ENCODE results near the gene ATXN10. TPM values are rescaled to one million over a fixed set of nuclear protein-coding genes. Genes with fewer than 3 reads are reported as not detected.
"Not testable (repeated sequence)": the region's sequence is repeated elsewhere in the genome, so short reads cannot be mapped to it uniquely, and the experiment has no call there.

The ATXN10 gene
- total RNA-seq, 1 donor from 2014 or later, result 59.6 TPM

DNA sequence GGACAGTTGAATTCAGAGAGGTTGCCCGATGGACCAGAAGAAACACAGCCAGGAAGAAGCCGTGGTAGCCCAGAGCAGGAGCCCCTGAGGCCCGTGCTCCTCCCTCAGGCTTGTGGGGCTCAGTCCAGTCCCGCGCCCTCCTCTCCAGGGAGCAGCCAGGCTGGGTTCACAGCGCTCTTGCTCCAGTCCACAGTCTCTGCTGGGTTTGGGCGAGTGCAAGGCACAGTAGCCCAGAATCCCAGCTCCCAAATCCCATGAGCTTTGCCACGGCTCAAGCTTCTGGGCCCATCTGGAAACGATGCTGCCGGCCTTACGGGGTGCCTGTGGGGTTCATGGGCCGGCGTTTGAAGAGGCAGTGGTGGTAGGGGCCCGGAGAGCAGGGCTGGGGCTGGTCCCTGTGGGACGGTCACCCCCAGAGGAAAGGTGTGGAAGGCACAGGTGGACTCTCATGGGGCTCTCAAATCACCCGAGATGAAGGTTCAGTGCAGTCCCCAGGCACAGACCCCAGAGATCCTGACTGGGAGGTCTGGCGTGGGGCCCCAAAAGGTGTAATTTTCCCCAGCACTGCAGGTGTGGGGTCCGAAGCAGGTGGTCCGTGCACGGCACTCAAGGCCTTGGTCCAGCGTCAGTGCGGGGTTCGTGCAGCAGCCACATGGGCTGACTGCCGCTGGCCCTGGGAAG is 30.6 kb upstream of the ATXN10 start:
- DNase-seq (ENCODE audit: low read depth in 2 of 2), result no peak

DNA sequence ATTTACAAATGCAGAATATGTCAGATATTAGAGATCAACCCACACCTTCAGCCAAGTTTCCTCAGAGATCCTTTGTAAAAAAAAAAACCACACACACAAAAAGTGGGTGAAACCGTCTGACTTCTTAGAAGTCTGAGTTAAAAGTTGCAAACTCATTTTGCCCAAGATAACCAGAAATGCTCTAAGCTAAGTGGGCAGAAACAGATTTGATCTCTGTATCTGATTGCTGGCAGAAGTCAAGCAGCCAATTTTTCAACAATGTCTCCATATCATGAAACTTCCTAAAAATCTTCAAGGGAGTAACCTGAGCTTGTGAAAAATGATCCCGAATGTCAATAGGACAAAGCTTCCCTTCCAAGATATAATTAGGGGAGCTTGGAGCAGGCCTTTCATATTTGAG is 28.6 kb upstream of the ATXN10 start:
- DNase-seq (ENCODE audit: low read depth in 2 of 2), result no peak

DNA sequence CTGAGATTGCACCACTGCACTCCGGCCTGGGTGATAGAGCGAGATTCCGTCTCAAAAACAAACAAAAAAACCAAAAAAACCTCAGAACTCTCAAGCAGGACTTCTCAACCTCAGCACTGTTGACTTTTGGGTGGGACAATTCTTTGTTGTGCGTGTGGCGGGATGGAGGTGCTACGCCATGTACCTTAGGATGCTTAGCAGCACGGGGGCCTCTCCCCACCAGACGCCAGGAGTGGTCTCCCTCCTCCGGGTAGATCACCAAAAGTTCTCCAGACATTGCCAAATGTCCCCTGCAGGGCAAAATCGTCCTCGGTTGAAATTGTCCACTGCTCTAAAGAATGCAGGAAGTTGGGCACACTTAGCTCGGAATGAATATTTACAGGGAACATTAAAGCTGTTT is 26.9 kb upstream of the ATXN10 start:
- no peak for DNase-seq (ENCODE audit: low read depth in 2 of 2)

DNA sequence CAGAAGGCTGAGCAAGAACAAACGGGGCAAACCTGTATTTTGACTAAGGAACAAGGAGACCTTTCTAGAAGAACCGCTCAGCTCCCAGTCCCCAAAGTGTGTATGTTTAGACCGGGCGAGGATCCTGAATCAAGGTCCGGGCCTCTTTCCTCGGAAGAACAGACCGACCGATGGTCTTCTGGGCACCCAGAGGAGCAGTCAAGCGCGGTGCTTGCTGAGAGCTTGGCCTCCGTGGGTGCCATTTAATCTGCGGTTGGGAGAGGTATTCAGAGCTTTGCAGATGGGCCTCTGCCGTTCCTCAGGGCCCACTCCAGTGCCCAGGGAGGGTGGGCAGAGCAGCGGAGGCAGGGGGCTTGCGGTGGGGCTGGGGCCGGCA is 26.5 kb upstream of the ATXN10 start:
- DNase-seq (ENCODE audit: low read depth in 2 of 2), result no peak

- DNase-seq (ENCODE audit: low read depth in 2 of 2), result peak in 1 of 2 donors; percentile 51
Measured at GRCh38 chr22:45645526-45646414, 25.9 kb upstream of the ATXN10 start.

DNA sequence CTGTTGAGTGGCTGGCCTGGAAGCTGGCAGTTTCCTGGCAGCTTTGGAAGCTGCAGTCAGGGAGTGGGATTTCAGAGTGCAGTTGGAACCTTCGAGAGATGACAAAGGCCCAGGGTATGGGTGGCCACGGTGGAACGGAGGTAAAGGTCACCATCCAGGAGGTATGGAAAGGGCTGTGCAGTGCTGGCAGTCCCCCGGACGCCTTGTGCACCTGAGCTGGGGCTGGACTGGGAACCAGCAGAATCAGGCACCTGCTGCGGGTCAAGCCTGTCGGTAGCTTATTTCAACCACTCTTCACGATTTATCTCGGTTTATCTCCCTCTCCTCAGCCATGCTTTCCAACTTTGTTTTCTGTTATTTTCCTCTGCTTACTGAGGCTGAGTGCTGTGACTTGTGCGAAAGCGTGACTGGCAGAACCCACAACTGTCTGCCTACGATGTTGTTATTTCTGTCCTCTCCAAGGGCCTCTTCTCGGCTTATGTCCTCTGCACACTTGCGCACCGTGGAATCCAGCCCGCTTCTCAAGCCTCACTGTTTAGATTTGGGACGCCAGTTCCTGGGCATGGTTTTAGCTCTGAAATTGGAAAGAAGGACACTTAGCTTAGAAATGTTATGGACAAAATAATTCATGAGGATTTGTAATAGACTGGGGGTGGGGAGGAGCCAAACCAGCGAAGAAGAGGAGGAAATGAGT is 24.0 kb upstream of the ATXN10 start:
- no peak for DNase-seq (ENCODE audit: low read depth in 2 of 2)

GRCh38 chr22:45648301-45649117 is 23.1 kb upstream of the ATXN10 start:
- no peak for DNase-seq (ENCODE audit: low read depth in 2 of 2)

GRCh38 chr22:45649809-45650208 is 21.8 kb upstream of the ATXN10 start:
- DNase-seq (ENCODE audit: low read depth in 2 of 2), result no peak

- no peak for DNase-seq (ENCODE audit: low read depth in 2 of 2)
Measured at GRCh38 chr22:45650721-45651120, 20.9 kb upstream of the ATXN10 start.

- no peak for DNase-seq (ENCODE audit: low read depth in 2 of 2)
Measured at GRCh38 chr22:45651931-45652528, 19.6 kb upstream of the ATXN10 start.

GRCh38 chr22:45656577-45656976 is 15.1 kb upstream of the ATXN10 start:
- no peak for DNase-seq (ENCODE audit: low read depth in 2 of 2)

- DNase-seq (ENCODE audit: low read depth in 2 of 2), result no peak
Measured at GRCh38 chr22:45657701-45658100, 13.9 kb upstream of the ATXN10 start.

DNA sequence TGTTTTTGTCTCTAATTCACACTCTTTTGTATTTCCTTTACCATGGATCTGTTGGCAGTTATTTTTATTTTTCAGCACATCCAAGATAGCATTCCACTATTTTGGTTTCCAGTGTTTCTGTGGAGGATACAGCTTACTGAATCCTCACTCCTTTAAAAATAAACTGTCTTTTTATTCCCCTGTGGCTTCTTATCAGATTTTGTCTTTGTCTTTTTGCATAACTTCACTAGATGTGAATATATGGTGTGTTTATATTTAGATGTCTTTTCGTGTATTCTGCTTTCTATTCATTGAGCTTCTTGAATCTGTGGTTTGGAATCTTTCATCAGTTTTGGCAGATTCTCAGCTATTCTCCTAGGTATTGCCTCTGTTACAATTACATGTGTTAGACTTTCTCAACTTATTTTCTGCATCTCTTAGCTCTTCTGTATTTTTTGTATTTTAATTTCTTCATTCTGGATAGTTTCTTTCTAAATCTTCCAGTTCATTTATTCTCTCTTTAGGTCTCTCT is 7.4 kb upstream of the ATXN10 start:
- DNase-seq (ENCODE audit: low read depth in 2 of 2), result no peak

DNA sequence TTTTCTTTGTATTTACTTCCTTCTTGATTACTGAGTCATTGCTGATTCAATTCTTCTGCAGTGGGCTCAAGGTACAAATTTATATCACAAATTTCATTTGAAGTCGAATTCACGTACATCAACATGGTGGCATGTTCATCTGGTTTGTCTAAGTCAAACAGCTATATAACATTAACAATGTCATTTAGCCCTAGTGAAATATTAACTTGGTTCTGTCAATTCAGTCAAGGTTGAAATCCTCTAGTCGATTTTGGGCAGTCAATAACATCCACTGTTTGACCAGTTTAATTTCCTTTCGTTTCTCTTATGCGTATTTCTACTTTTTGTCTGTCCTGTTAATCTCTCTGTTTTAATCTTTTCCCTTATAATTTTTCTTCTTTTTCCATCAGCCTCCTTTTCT is 4.1 kb upstream of the ATXN10 start:
- no peak for DNase-seq (ENCODE audit: low read depth in 2 of 2)

DNA sequence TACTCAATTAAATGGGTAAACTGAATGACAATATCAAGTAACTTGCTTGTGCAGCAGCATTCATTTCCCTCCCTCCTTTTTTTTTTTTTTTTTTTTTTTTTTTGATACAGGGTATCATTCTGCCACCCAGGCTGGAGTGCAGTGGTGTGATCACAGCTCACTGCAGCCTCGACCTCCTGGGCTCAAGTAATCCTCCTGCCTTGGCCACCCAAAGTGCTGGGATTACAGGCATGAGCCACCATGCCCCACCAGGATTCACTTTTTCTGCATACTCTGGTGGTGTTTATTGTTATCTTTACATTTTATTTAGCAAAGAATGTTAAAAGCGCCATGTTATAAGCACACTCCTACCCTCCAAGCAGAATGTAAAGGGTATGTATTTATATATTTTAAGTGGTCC is 1.3 kb upstream of the ATXN10 start:
- DNase-seq (ENCODE audit: low read depth in 2 of 2), result not testable (repeated sequence)

- DNase-seq (ENCODE audit: low read depth in 2 of 2), result peak in 1 of 2 donors; percentile 5
Measured at GRCh38 chr22:45670981-45671782, 452 bp upstream of the ATXN10 start.

- DNase-seq (ENCODE audit: low read depth in 2 of 2), result no peak
Measured at GRCh38 chr22:45672564-45673481, 1.2 kb downstream of the ATXN10 start.

DNA sequence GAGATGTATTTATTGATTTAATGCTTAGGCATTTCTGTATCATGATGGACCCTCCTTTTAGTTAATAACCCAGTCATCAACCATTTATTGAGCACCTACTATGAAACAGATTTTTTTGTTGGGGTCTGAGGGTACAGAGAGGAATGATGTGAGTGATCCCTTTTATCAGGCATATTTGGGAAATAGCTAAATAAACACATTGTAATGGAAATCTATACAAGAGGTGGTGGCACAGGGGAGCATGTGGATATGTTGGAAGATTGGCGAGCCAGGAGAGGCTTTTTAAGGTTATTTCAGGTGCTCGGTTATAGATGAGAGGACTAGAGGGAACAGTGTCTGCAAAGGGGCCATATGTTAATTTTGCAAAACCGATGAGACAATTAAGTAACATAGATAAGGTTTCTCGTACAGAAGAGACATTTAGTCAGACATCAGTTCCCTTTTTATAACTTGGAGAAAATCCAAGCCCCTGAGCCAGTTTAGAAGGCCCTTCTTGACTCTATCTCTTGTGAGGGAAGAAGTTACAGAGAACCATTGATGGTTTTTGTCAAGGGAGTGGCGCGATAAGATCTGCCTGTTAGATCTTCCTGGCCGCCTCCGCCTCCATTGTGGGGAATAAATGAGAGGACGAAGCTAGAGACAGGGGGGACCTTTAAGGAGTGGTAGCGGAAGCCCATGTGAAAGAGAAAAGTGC is 2.0 kb downstream of the ATXN10 start:
- DNase-seq (ENCODE audit: low read depth in 2 of 2), result no peak
